Hindlimb muscle (tissue), 1 donor: ENCODE data around the gene TCTA. TPM values are rescaled to one million over a fixed set of nuclear protein-coding genes. Genes with fewer than 3 reads are reported as not detected.

Experiments used
- DNase-seq: peaks from one replicate; pipeline ENCODE4 v3.0.0-alpha.2; 2013
- polyA plus RNA-seq: library from polyadenylated mRNA; unstranded; fragments of 120-200 nt; gene quantifications from one replicate; pipeline ENCODE4 v1.2.1, GENCODE V29; 2013; ENCODE audit not compliant: insufficient read length

Gene TCTA
- polyA plus RNA-seq, 1 donor: 21.3 TPM

DNA sequence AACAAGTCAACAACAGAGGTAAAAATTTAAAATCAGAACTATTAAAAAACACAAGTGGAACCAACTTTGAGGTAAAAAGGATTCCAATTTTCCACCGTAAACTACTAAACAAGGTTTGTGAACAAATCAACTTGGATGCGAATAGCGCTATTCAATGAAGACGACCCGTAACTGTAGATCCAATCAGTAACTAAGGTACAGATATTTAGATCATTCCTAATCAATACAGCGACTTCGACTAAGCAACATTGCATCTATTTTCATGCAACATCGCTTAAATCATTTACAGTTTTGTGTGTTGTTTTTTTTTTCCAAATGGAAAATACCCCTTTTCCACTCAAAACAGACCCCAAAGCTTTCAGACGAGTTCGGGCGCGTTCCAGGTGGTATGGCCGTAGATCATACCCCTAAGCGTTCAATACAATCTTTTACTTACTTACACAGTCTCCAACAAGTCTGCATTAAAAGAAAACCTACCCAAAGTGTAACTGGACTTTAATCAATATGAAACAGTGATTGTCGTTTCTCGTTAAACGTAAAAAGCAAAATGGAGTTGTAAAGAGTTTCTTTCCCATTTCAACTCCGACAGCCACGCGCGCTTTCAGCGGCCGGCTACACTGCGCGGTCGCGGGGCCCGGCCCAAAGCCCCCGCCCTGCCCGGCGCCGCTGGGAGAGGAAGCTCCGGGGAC, 1.2 kb upstream of the TCTA start:
- DNase-seq: no peak

DNA sequence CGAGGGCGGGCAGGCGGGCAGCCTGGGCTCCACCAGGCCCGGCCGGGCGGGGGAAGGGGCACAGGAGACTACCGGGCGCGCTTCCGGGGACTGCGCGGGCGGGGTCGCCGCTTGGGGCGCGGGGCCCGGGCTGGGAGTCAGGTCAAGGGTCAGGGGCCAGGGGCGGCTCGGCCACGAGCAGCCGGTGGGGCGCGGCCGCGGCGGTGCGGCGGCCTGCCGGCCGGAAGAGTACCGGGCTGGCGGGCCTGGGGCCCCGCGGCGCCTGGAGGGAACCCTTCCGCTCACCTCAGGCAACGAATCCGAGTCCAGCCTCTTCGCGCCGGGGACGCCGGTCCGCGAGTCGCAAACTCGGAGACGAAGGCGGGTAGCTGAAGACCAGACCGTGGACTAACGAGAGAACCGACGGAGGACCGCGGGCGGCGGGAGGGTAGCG, 672 bp upstream of the TCTA start:
- DNase-seq: peak; percentile 48

DNA sequence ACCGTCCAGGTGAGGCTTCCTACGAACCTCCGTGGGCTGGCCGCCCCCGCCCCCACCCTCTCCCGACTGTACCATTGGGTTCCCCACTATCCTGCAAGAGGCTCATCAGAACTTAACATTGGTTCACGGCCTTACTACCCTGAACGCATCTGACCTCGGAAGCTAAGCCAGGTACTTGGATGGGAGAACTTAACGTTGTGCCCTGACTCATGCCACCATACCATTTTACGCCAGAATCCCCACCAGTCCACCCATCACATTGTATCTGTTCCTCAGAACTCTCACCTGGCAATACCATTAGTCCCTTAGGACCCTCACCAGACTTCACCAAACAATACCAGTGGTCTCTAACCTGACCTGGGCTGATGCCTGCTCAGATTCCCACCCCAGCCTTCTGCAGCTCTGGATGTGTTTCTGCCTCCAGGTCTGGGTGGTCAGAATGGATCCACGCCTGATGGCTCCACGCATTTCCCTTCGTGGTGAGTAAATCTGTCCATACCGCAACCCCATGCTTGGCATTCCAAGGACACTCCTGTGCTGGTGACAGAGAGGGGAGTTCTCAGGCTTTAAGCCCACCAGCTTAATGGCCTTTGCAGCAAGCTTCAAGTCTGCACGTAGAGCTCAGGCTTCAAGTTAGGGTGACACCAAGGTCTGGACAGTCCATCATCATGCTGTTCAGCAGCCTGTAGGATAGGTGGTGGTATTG, 562 bp downstream of the TCTA start:
- DNase-seq: no peak

DNA sequence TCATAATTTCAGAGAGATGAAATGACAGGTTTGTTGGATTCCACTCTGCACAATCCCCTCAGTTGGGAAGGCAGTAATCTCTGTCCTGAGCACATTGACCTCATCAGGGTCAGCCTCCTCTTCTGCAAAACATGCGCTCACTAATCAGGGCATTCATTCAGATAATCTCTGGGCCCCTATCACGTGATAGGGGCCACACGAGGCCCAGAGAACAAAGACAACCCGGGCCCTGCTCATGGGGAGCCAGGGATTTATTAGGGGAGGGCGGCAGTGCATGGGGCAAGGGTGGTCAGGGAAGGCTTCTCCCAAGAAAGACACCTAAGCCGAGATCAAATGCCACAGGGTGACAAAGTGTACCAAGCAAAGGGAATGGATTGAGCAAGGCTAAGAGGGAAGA, 1.1 kb downstream of the TCTA start:
- DNase-seq: no peak

DNA sequence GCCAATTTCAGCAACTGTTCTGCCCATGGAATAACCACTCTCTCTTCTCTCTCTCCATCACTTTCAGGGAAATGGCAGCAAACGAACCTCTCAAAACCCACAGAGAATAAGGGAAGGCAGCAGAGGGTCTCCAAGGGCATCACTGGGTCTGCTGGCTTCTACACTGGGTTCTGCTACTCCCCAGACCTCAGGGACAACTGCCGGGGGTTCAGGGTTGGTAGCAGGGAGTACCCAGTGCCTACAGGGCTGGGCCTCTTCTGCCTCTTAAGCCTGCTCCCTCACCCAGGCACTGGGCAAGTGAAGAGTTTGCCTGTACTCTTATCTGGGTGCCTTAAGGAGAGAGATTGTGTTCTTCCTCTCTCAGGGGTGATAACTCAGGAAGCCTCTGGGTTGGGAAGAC, 2.5 kb downstream of the TCTA start:
- DNase-seq: no peak

DNA sequence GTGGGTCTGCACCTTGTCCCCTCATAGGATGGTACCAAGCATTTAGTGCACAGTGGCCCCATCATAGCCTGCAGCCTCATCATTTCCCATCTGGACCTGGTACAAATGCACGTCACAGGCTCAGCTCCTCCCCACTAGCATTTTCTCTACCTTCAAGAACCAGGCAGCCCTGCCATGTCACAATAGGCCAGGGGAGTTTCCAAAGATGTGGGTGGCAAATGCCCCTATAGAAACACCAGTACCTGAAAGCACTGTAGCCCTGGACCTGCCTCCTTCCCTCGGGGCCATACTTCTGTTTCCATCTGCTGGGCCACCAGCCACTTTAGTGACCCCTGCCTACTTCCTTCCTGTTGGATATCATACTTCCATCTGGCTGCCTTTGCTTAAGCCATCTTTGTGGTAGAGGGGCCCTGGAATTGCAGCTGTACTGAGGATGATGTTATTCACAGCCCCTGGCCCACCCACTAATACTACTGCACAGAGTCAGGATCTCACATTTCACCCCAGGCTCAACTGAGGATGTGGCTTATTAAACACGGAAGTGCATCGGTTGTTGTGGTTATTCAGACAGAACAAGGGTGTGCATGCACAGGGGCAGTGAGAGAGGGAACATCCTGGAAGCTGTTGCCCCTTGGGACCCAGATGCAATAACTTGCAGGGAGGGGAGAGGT, 3.8 kb downstream of the TCTA start:
- DNase-seq: no peak

DNA sequence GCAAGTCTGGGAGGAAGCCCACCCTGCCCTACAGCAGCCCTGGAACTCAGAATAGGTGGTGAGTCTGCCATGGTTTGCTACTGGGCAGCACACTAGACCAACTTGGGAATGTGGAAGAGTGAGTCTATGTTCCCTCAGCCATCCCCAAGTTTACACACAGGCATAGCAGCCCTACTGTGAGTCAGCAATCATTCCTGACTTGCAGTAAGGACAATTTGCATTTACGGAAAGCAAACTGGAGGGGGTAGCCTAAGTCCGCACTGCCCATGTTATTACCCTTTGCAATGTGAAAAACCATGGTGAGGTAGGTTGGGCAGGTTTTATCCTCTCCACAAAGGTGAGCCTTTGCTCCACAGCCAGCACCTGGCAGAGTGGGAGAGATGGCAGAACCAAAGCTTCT, 4.6 kb downstream of the TCTA start:
- no peak for DNase-seq

DNA sequence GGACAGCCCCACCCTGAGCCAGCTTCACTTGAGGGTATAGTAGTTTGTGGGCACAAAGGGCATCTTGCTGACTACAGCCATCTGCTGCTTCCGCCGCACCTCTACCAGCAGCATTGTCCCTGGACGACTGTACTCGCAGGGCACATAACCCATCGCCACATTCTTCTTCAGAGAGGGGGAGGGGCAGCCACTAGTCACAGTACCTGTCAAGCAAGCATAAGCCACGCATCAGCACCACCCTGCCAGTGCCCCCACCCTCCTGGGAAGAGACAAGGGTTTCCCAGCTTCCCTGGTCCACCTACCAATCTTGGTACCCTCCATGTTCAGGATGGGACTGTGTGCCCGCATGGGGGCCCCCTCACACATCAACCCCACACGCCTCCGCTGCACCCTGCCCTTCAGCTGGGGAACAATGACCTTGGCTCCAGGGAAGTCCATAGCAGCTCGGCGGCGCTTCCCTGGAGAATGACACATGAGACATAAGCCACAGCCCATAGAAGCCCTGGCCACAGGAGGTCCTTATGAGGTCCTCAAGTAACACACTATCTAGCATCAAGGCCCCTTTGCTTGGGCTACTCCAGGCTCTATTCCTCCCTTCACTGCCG, 5.4 kb downstream of the TCTA start:
- DNase-seq: no peak

DNA sequence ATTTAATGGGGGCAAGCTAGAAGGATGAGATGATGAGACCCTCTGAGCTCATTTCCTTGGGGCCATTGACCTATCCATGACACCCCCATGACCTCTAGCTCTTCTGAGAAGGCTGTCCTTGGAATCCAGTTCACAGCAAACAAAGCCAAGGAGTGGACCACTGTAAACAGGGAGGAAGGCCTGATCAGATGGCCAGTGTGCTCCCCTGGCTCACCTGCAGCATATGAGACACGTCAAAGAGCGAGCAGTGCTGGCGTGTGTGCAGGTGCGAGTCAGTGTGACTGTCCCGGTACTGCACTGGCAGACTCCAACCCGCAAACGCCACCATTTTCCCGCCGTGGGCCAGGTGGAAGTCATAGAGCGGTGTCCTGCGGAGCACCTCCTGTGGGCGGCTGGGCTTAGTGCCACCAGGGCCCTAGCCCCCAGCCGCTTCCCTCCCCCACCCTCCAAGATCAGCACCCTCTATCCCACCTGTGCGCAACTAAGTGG, 9.7 kb downstream of the TCTA start:
- DNase-seq: no peak

DNA sequence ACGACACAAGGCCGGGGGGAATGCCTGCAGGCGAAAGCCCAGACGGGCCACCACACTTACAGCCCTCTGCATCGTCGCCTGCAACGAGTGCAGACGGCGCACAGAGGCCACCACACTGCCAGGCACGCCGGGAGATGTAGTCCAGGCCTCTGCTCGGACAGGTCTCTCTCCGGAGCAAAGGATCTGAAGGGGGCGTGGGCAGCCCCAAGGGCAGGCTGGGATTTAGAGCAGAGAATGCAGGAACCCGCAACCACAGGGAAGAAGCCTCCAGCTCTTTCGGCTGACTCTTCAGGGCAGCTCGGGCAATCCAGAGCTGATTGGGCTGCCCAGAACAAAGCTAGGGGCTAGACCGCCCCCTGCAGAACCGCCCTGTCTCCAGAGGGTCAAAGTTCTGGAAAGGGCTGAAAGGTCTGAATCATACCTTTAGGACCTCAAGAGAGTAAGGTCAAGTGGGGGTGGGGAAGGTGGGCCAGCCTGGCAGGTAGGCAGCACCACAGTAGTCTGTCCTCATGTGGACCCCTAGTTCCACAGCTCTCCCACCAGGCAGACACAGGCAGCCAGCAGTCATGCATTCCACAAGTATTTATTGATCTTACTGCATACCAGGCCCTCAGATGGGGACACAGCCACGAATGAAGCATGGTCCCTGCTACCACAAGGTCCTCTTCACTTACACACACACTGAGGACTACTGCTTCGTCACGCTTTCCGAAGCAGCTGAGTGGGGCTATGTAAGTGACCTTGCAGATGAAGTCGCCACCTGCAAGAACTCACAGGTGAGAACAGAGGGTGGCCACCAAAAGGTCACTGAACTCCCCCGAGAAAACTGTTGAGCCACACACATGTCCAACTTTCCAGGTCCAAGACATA, 10.4 kb downstream of the TCTA start, which contains the start of gene AMT:
Gene AMT, minus strand, starts transcription at position 95 of the 870 bp plus-strand sequence. Its CDS starts 23 bp downstream, at position 72.
- DNase-seq: no peak

DNA sequence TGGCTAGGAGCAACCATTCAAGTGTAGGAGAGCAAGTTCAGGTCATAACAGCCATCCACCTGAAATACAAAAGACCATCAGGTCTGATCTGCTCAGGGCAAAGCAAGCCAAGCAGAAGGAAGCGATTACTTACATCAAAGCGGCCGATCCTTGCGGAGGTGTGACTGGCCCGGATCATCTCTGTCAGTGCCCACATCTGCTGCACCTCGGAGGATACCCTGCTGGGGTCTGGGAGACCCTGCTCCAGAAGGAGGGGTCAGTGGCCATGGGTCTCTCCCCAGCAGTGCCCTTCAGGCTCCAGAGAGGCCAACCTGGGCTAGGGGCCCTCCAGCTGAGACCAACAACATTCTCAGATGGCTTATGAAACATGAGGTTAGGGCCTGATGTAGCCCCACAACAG, 12.6 kb downstream of the TCTA start:
- DNase-seq: no peak

DNA sequence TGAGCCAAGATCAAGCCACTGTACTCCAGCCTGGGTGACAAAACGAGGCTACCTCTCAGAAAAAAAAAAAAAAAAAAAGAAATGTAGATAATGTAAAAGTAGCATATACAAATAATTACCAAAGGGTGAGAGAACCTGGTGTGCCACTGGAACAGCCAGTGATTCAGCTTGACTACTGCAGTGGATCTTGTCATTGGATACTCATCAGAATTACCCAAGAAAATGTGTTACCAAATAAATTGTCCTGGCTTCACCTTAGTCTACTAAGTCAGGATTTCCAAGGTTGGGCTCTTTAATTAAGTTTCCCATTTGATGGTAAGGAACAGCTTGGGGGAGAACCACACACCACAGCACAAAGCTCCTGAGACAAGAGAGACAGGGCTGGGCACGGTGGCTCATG, 15.4 kb downstream of the TCTA start:
- no peak for DNase-seq

DNA sequence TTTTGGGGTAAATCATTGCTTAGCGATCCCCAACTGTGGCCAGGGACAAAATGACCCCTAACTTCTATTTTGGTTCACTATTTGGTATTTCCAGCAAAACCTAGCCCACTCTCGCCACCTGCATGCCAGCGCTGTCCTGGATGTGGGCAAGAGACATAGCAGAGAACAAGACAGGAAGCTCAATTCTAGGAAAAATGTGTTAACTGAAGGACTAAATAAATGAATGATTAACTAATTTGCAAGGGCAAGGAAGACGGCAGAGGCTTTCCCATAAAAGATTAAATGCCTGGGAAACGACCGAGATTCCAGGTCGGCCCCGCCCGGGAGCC, 16.5 kb downstream of the TCTA start:
- DNase-seq: no peak

DNA sequence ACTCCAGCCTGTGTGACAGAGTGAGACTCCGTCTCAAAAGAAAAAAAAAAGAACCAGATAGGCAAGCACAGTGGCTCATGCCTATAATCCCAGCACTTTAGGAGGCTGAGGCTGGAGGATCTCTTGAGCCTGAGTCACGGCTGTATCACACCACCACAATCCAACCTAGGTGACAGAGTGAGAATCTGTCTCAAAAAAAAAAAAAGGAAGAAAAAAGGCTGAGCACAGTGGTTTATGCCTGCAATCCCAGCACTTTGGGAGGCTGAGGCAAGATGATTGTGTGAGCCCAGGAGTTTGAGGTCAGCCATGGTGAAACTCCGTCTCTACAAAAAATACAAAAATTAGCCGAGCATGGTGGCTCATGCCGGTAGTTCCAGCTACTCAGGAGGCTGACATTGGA, 22.5 kb downstream of the TCTA start:
- no peak for DNase-seq

DNA sequence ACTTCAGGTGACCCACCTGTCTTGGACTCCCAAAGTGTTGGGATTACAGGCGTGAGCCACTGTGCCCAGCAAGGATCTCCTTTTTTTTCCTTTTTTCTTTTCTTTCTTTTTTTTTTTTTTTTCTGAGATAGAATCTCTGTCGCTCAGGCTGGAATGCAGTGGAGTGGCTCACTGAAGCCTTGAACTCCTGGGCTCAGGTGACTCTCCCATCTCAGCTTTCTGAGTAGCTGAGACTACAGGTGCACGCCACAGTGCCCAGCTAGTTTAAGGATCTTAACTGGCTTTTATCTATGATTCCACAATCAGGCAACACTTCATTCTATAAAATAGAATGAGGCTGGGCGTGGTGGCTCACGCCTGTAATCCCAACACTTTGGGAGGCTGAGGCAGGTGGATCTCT, 33.2 kb downstream of the TCTA start:
- DNase-seq: no peak

DNA sequence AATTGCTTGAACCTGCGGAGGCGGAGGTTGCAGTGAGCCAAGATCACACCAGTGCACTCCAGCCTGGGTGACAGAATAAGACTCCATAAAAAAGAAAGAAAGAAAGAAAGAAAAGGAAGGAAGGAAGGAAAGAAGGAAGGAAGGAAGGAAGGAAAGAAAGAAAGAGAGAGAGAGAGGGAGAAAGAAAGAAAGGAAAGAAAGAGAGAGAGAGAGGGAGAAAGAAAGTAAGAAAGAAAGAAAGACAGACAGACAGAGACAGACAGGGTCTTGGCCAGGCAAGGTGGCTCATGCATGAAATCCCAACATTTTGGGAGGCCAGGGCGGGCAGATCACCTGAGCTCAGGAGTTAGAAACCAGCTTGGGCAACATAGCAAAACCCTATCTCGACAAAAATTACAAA, 41.4 kb downstream of the TCTA start:
- no peak for DNase-seq

DNA sequence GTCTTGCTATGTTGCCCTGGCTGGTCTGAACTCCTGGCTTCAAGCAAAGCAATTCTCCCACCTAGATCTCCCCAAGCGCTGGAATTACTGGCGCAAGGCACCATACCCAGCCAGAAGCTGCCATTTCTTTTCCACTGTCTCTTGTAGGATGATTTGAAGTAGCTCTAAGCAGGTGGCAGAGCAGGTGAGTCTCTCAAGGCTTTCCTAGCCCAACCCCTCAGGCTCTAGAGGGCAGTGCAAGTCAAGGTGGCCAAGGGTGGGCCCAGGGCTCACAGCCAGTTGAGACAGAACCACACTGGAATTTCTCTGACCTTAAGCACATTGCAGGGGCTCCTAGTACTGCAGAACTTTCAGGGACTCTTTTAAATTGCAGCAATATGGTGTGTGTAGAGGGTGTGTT, 42.2 kb downstream of the TCTA start:
- DNase-seq: no peak

DNA sequence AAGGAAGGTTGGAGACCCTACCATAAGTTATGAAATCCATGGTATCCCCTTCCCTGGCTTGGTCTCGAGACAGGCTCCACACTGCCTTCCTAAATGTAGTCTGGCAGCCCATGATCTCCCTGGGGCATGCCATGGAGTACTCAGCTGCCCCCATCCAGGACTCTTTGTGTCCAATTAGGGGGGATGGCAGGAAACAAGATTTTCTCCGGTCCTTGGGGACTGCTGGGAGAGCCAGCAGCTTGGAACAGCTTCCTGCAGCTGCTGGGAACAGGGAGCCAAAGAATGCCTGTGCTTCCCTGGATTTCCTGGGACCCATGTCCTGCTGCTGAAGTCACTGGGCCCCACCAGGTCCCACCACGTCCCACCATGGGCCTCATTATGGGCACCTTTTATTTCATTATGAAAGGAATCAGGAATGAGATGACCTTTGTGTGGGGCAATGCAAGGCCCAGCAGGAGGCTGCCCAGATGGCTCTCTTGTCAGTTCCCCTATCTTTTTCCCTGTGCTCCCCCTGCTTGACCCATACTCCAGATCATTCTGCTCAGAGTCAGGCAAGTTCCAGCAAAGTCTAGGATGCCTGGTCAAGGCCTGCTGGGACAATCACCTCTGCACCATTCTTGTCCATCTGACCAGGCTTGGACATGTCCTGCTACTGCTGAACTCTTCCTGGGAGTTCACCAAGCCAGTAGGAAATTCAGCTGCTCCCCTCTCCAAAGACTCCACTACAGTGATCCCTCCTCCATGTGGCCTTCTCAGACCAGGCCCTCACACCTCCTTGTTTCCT, 42.9 kb downstream of the TCTA start:
- peak; percentile 47 for DNase-seq

DNA sequence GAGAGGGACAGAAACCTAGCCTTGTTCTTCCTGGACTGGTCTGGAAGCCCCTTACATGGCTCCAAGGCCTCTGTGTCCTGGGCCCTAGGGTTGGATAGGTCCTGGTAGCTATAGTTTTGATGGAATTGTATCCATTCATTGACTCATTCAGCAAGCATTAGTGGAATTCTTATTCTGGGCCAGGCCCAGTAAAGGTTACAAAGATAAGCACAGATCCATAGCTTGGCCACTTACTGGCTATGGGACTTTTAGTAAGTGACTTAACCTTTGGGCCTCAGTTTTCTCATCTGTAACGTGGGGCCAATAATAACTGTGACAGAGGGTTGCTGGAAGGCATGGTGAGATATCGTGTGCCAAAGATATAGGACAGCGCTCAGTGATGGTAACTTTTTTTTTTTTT, 44.2 kb downstream of the TCTA start:
- no peak for DNase-seq

DNA sequence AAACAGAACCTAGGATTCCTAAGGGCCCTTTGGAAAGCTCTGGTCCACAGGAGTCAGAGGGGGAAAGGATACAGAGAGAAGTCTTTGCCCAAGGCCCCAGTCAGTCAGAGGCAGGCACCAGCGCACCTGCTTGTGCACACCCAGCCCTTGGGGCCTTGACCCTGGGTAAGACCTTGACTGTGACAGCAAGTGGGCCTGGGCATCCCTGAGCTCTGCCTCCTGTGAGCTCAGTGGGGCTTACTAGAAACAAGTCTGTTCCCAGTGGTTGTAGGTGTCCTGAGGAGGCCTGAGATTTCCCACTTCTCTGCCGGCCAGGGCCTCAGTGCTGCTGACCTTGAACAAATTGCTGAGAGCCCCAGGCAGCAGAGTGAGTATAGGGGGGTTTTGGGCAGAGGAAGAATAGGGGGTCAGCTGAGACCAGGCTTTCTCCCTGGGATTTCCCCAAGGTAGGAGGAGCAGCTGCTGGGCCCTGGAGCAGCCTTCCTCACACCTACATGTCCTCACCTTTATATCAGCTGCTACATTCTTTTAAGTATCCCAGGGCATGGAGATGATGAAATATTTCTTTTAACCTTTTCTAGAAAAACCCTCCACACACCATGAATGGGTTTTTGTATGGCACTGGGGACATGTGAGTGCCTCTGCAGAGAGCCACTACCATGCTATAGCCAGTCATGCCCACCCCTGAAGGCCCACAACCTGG, 48.1 kb downstream of the TCTA start:
- no peak for DNase-seq

DNA sequence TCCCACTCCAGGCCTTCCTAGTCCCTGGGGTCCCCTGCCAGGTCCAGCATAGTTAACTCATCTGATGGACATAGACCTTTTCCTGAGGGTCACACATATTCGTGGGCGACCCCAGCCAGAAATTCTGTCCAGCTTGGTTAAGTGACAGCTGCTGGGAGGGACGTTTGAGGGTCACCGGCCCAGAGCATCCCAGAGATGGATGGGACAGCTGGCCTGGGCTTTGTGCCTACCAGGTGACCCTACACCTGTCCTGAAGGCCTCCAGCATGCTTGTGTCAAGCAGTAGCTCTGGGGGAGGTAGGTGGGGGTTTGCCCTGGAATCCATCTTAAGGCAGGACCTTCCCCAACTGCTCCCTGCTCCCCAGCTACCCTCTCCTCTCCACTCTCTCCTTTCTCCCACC, 48.7 kb downstream of the TCTA start:
- no peak for DNase-seq
